ENCODE results near the gene HELZ2. TPM values are rescaled to one million over a fixed set of nuclear protein-coding genes. Genes with fewer than 3 reads are reported as not detected.

Gene HELZ2
- total RNA-seq, 1 donor from 2014 or later, result 28.9 TPM

DNA sequence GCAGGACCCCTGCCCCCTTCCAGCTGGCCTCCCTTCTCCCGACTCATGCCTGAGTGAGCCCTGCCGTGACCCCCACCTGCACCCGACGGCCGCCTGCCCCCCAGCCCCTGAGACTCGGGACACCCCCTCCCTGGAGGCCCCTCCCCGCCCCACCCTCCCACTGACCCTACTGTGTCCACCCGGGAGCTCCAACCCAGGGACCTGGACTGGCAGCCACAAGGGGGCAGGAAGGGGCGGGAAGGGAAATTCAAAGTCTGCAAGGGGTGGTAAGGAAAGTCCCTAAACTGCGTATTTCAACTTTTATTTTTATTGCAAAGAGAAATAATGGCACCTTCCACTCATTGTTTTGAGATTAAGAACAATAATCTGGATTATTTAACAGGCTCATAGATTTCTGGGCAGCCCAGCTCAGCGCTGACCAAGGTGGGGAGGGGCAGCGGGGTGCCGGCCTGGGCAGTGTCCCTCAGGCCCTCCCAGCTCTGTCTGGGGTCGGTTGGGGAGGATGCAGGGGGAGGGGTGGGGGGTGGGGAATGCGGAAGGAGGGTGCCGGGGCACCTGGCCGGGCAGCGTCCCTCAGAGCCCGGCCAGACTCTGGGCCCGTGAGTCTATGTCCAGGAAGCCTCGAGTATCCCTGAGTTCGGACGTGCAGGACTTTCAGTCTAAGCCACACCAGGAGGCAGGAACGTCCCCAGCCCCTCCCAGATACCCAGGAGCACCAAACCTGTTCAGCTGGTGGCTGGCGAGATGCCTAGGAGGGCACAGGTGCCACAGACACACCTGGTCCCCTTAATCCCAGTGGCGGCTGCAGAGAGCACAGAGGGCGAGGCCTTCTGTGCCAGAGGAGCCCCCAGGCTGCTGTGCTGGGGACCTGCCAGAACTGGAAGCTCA lies 35.6 kb downstream of the HELZ2 start:
- no peak for DNase-seq
- no peaks in the 10 kb centered on the region for H3K36me3 Mint-ChIP-seq (ENCODE audit: low read depth)

DNA sequence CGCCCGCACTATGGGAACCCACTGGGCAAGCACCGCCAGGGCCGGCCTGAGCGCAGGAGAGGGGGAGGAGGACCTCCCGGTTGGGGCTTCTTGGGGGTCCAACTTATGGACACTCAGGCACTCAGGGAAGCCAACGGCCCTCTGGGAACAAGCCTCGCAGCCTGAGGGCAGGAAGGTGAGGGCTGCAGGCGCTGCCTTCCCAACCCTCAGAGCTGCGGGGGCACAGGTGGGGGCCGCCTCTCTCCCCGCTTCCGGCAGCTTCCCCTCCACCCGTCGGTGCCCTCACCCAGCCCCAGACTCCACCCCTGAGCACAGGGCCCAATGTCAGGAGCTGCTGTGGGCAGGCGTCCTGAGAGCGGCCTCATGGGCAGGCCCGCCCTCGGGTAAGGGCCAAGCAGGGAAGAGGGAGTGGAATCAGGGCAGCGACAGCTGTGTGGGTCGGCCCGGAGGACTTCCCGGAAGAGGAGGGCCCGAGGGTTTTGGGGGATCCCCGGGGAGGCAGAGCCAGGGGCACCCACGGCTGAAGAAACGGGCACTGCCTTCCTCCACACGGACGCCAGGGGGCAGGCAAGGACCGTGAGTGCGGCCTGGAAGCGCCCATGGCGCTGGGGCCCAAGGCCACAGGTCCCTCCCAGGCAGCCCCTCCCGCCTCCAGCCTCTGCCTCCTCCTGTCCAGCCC lies 36.4 kb downstream of the HELZ2 start:
- H3K27me3 Mint-ChIP-seq, result no peaks in the 10 kb centered on the region
- peak overlapping the region; percentile 80 for H3K27ac Mint-ChIP-seq
- peak; percentile 93 for DNase-seq
- peaks cover 27% of the 10 kb centered on the region for H3K4me1 Mint-ChIP-seq
- TF ChIP-seq, protein P1, sequence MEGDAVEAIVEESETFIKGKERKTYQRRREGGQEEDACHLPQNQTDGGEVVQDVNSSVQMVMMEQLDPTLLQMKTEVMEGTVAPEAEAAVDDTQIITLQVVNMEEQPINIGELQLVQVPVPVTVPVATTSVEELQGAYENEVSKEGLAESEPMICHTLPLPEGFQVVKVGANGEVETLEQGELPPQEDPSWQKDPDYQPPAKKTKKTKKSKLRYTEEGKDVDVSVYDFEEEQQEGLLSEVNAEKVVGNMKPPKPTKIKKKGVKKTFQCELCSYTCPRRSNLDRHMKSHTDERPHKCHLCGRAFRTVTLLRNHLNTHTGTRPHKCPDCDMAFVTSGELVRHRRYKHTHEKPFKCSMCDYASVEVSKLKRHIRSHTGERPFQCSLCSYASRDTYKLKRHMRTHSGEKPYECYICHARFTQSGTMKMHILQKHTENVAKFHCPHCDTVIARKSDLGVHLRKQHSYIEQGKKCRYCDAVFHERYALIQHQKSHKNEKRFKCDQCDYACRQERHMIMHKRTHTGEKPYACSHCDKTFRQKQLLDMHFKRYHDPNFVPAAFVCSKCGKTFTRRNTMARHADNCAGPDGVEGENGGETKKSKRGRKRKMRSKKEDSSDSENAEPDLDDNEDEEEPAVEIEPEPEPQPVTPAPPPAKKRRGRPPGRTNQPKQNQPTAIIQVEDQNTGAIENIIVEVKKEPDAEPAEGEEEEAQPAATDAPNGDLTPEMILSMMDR (IDR thresholded peaks at IDR 0.05), result peak; percentile 23
- H3K9me3 Mint-ChIP-seq, result no peaks in the 10 kb centered on the region
- ChIA-PET CTCF (interaction anchor here (0.6 to 3.1 kb wide), 30 partner anchors 14 to 583 kb away, joined by 3 to 27 read pairs (median 4); partner anchors contain the start of genes ARFRP1, GMEB2, HELZ2 and LIME1), POLR2A (interaction anchor here (0.5 to 10.6 kb wide), 33 partner anchors 8 to 590 kb away, joined by 3 to 179 read pairs (median 5); partner anchors contain the start of genes ARFRP1, FNDC11, GMEB2 and HELZ2)
- intact Hi-C loops (cut with micrococcal nuclease), result loop anchor here (1.0 to 5.0 kb wide), 15 partner anchors 16 to 520 kb away; partner anchors contain the start of genes ARFRP1, C20orf204, DNAJC5 and LIME1
- H3K36me3 Mint-ChIP-seq (ENCODE audit: low read depth), result no peaks in the 10 kb centered on the region
- ATAC-seq (ENCODE audit: low read depth), result peak; percentile 86
- peak overlapping the region; percentile 80 for H3K4me3 Mint-ChIP-seq

More for the DNA sequence above, 35.6 kb downstream of the HELZ2 start:
- H3K27ac Mint-ChIP-seq, result peak overlapping the region; percentile 80
- H3K9me3 Mint-ChIP-seq, result no peaks in the 10 kb centered on the region
- ChIA-PET POLR2A (interaction anchor here (0.5 to 10.6 kb wide), 35 partner anchors 9 to 541 kb away, joined by 3 to 179 read pairs (median 5); partner anchors contain the start of genes ARFRP1, FNDC11, GMEB2 and HELZ2), CTCF (interaction anchor here (0.9 to 3.1 kb wide), 21 partner anchors 13 to 501 kb away, joined by 3 to 27 read pairs (median 4); partner anchors contain the start of genes ARFRP1, GMEB2, HELZ2 and RTEL1)
- ATAC-seq (ENCODE audit: low read depth), result peak; percentile 2
- TF ChIP-seq, protein P1 (IDR thresholded peaks at IDR 0.05), result no peak
- intact Hi-C loops (cut with micrococcal nuclease), result loop anchor here (1.0 to 5.0 kb wide), 11 partner anchors 15 to 519 kb away; partner anchors contain the start of genes ARFRP1, C20orf204, LIME1 and SLC2A4RG
- H3K27me3 Mint-ChIP-seq, result no peaks in the 10 kb centered on the region
- H3K4me1 Mint-ChIP-seq, result peaks cover 31% of the 10 kb centered on the region
- peak overlapping the region; percentile 80 for H3K4me3 Mint-ChIP-seq

DNA sequence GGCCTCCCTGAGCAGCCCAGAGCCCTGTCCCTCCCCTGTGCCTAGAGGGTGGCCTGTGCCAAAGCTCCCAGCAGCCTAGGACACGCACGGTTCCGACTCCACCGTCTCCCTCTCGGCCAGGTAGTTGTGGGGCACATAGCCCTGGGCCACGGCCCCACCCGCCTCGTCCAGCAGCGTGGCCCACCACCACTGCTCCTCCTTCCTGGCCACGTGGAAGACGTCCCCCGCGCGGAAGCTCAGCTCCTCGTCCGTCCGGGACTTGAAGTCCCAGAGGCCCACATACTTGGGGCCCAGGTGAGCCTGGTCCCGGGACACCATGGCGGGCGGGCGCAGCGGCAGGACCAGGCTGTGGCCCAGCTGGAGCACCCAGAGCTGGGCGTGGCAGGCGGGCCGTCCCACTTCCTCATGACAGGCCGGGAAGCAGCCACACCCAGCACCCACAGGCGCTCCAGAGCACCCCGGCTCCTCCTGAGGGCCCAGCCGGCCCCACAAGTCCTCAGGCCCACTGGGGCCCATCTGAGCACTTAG lies 37.0 kb downstream of the HELZ2 start, which contains the start of gene PTK6:
Gene PTK6, minus strand, starts transcription at position 380 of the 528 bp plus-strand sequence. Its CDS starts 62 bp downstream, at position 318.
- ChIA-PET CTCF (interaction anchor here (0.6 to 3.1 kb wide), 30 partner anchors 14 to 584 kb away, joined by 3 to 27 read pairs (median 4); partner anchors contain the start of genes ARFRP1, GMEB2, HELZ2 and LIME1), POLR2A (interaction anchor here (0.6 to 10.6 kb wide), 27 partner anchors 9 to 589 kb away, joined by 3 to 179 read pairs (median 9); partner anchors contain the start of genes ARFRP1, FNDC11, GMEB2 and HELZ2)
- Mint-ChIP-seq H3K27me3 (no peaks in the 10 kb centered on the region), H3K36me3 (ENCODE audit: low read depth) (no peaks in the 10 kb centered on the region), H3K27ac (peak within 1 kb of the TSS; percentile 80), H3K4me3 (peak within 1 kb of the TSS; percentile 80), H3K9me3 (no peaks in the 10 kb centered on the region), H3K4me1 (peaks cover 22% of the 10 kb centered on the region)
- TF ChIP-seq, protein P1 (IDR thresholded peaks at IDR 0.05), result no peak
- intact Hi-C loops (cut with micrococcal nuclease), result loop anchor here (1.0 to 5.0 kb wide), 7 partner anchors 17 to 520 kb away; partner anchors contain the start of genes C20orf204, DNAJC5, LIME1 and PPDPF
- DNase-seq, result no peak
- peak; percentile 5 for ATAC-seq (ENCODE audit: low read depth)

DNA sequence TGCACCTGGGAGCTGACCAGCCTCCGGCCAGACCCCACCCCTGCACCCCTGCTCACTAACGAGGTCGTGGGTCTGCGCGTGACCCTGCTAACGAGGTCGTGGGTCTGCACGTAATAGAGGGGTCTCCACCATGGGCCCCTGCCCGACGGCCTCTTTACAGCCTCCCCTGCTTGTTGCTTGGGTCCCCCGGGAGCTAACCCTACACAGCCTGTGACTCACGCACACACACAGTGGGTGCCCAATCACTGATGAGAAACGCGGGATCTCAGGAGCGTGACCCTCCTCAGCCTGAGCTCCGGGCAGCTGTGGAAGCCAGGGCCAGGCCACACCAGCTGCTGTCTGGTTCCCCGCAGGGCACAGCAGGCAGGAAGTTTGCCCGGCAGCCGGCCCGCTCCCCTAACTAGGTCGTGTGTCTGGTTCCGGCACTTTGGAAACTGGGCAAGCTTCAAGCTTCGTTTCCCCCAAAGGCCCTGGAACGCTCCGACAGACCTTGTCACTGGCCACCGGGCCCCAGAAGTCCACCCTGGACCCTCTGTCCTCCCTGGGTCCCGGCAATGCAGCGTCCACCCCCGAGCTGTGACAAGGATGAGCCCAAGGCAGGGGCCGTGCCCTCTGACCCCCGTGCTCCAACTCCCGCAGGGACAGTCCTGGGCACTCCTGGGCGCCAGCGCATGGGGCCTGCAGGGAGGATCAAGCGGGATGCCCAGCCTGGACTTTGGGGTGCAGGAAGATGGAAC lies 37.6 kb downstream of the HELZ2 start:
- CTCF ChIA-PET, result interaction anchor here (0.8 to 3.1 kb wide), 6 partner anchors 15 to 438 kb away, joined by 3 to 27 read pairs (median 4); no protein-coding TSS in a partner anchor
- POLR2A ChIA-PET, result interaction anchor here (1.1 to 10.6 kb wide), 17 partner anchors 8 to 420 kb away, joined by 3 to 179 read pairs (median 12); partner anchors contain the start of genes ARFRP1, FNDC11, GMEB2 and HELZ2

More for the DNA sequence above, 37.6 kb downstream of the HELZ2 start:
- H3K4me1 Mint-ChIP-seq, result peaks cover 20% of the 10 kb centered on the region
- no peaks in the 10 kb centered on the region for H3K9me3 Mint-ChIP-seq
- TF ChIP-seq, protein P1 (IDR thresholded peaks at IDR 0.05), result no peak
- ATAC-seq (ENCODE audit: low read depth), result no peak
- intact Hi-C loops (cut with micrococcal nuclease), result loop anchor here (5.0 kb wide), 3 partner anchors 201 to 521 kb away; partner anchors contain the start of genes C20orf204, LIME1 and SLC2A4RG
- no peak overlapping the region for H3K27ac Mint-ChIP-seq
- DNase-seq, result no peak
- no peaks in the 10 kb centered on the region for H3K36me3 Mint-ChIP-seq (ENCODE audit: low read depth)
- H3K27me3 Mint-ChIP-seq, result no peaks in the 10 kb centered on the region
- no peak overlapping the region for H3K4me3 Mint-ChIP-seq
